GM18526 (cell line): ENCODE measurements around the gene VDAC1.
A peak's percentile ranks its signal among the peaks of the same experiment; 100 is the strongest.

Experiments used
- POLR2A ChIP-seq: IDR thresholded peaks from 3 replicates; pipeline ENCODE4 v1.6.1; 2011; ENCODE audit not compliant: insufficient read length; ENCODE audit errors: extremely low read depth

Gene VDAC1

GRCh38 chr5:134028496-134028895 is 23.7 kb upstream of the VDAC1 start:
- TF ChIP-seq POLR2A: no peak

- TF ChIP-seq POLR2A: no peak
Observed at GRCh38 chr5:134027288-134027615, 22.5 kb upstream of the VDAC1 start.

- no peak for TF ChIP-seq POLR2A
Observed at GRCh38 chr5:134026521-134027287, 21.9 kb upstream of the VDAC1 start.

GRCh38 chr5:134025786-134026185 is 21.0 kb upstream of the VDAC1 start:
- no peak for TF ChIP-seq POLR2A

GRCh38 chr5:134024811-134025210 is 20.0 kb upstream of the VDAC1 start:
- no peak for TF ChIP-seq POLR2A

- no peak for TF ChIP-seq POLR2A
Observed at GRCh38 chr5:134022333-134022732, 17.6 kb upstream of the VDAC1 start.

- no peak for TF ChIP-seq POLR2A
Observed at GRCh38 chr5:134020188-134020587, 15.4 kb upstream of the VDAC1 start.

- no peak for TF ChIP-seq POLR2A
Observed at GRCh38 chr5:134019636-134020035, 14.9 kb upstream of the VDAC1 start.

- TF ChIP-seq POLR2A: no peak
Observed at GRCh38 chr5:134018986-134019316, 14.2 kb upstream of the VDAC1 start.

- TF ChIP-seq POLR2A: no peak
Observed at GRCh38 chr5:134018154-134018985, 13.6 kb upstream of the VDAC1 start.

- no peak for TF ChIP-seq POLR2A
Observed at GRCh38 chr5:134008266-134008749, 3.5 kb upstream of the VDAC1 start.

- TF ChIP-seq POLR2A: no peak
Observed at GRCh38 chr5:134007581-134008265, 2.9 kb upstream of the VDAC1 start.

GRCh38 chr5:134006115-134006514 is 1.3 kb upstream of the VDAC1 start:
- TF ChIP-seq POLR2A: no peak

- TF ChIP-seq POLR2A: peak; percentile 16
Observed at GRCh38 chr5:134005417-134006061, 764 bp upstream of the VDAC1 start.
